ENCODE measurements around the gene MGA.
A peak's percentile ranks its signal among the peaks of the same experiment; 100 is the strongest.

MGA gene

DNA sequence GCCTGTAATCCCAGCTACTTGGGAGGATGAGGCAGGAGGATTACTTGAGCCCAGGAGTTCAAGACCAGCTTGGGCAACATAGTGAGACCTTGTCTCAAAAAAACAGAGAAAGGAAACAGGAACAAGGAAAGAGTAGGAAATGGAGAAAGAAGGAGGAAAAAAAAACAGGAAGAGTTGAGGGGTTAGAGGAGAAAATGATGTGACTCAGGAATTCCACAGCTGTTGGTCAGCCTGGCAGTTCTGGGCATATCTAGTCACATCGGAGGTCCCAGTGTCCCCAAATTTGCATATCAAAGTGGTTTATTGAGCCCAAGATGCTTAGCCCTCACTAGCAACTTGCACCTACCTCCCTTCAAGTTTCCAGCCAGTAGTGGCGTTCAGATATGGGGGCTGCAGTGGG, 148.9 kb downstream of the MGA start:
- DNase-seq (ENCODE audit: low spot score): no peak

GRCh38 chr15:41809526-41810220, 149.5 kb downstream of the MGA start:
- DNase-seq (ENCODE audit: low spot score): no peak

DNA sequence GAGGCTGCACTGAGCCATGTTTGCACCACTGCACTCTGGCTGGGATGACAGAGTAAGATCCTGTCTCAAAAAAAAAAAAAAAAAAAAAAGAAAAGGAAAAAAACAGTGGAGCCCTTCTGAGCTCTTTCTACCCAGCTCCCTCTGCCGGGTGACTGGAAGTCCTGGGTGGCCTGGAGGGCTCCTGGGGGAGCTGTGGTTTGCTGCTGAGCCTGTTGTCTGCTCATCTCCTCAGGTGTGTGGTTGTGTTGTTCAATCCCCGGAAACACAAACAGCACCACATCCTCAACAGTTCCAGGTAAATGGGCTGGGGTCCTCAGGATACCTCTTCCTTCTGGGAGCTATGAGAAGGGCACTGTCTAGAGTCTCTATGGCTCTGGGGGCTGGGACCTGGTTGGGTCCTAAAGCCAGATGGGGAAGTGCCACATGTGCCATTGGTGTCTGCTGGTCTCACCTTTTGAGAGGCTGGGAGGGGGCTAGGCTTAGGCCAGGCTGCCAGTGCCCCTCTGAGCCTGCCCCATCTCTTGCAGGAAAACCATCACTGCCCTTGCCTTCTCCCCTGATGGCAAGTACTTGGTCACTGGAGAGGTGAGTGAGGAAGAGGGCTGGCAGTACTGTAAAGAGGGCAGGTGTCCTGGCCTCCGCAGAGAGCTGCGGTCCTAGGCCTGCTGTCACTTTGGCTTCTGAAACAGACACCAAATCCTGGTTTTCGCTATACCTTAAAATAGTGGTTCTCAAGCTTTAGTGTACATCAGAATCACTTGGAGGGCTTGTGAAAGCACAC, 150.6 kb downstream of the MGA start:
- no peak for DNase-seq (ENCODE audit: low spot score)

GRCh38 chr15:41811432-41812195, 151.4 kb downstream of the MGA start:
- peak; percentile 87 for DNase-seq (ENCODE audit: low spot score)

GRCh38 chr15:41812820-41813375, 152.7 kb downstream of the MGA start:
- no peak for DNase-seq (ENCODE audit: low spot score)

DNA sequence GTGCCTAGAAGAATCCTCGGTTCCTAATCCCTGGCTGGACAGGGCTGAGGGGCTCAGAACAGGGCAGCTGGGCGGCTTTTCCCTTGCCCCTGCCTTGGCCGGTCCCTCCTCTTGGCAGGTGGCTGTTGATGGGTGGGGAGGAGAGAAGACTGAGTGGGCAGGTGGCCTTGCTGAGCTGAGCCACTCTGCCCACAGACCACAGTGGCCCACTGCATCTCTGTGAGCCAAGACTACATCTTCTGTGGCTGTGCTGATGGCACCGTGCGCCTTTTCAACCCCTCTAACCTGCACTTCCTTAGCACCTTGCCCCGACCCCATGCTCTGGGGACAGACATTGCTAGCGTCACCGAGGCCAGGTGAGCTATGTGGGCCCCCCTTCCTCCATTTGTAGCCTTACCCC, 153.2 kb downstream of the MGA start:
- no peak for DNase-seq (ENCODE audit: low spot score)

GRCh38 chr15:41814534-41814933, 154.3 kb downstream of the MGA start:
- DNase-seq (ENCODE audit: low spot score): no peak

DNA sequence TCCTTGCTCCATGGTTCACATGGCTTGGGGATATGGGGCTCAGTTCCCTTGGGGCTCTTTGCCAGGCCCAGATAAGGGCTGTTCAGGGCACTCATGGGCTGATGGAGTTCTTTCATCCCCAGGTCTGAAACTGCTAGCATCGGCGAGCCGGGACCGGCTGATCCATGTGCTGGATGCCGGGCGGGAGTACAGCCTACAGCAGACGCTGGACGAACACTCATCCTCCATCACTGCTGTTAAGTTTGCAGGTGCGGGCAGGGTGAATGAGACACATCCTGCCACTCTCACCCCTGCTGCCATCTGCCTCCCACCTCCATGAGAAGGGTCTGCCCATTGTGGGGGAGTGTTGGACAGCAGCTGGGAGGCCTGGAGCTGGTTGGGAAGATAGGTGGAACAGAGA, 156.6 kb downstream of the MGA start:
- DNase-seq (ENCODE audit: low spot score): no peak

DNA sequence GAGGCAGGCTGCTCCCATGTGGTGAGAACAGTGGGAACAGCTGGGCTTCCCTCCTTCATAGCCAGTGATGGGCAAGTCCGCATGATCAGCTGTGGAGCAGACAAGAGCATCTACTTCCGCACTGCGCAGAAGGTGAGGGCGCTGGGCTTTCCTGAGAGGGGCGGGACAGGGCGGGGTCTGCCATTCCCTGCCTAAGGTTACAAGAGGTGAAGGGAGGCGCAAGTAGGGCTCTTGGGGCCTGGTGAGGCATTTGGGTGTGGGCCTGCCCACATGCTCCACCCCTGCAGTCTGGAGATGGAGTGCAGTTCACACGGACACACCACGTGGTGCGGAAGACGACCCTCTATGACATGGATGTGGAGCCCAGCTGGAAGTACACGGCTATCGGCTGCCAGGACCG, 157.1 kb downstream of the MGA start:
- no peak for DNase-seq (ENCODE audit: low spot score)

DNA sequence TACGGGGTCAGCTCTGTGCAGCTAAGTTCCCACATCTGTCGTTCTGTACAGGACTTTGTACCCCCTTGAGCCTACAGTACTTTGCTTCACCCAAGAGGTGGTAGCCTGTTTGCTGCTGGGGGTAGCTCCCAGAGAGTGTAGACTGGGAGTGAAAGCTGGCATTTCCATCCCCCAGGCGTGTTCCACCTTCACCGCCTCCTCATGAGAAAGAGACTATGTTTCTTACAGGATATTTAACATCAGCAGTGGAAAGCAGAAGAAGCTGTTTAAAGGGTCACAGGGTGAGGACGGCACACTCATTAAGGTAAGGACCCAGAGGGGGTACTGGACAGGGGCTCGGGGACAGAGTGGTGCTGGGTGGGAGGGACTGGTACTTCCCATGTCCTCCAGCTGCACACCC, 157.6 kb downstream of the MGA start:
- no peak for DNase-seq (ENCODE audit: low spot score)

- DNase-seq (ENCODE audit: low spot score): no peak
These were observed 159.3 kb downstream of the MGA start for GRCh38 chr15:41819455-41820050.

- no peak for DNase-seq (ENCODE audit: low spot score)
These were observed 160.7 kb downstream of the MGA start for GRCh38 chr15:41820791-41821423.

GRCh38 chr15:41821831-41822230, 161.6 kb downstream of the MGA start:
- peak; percentile 54 for DNase-seq (ENCODE audit: low spot score)

GRCh38 chr15:41822471-41822870, 162.3 kb downstream of the MGA start:
- DNase-seq (ENCODE audit: low spot score): no peak

Data from Ammon's horn (tissue), 1 donor.